ENCODE measurements around the gene CACNB1.

DNA sequence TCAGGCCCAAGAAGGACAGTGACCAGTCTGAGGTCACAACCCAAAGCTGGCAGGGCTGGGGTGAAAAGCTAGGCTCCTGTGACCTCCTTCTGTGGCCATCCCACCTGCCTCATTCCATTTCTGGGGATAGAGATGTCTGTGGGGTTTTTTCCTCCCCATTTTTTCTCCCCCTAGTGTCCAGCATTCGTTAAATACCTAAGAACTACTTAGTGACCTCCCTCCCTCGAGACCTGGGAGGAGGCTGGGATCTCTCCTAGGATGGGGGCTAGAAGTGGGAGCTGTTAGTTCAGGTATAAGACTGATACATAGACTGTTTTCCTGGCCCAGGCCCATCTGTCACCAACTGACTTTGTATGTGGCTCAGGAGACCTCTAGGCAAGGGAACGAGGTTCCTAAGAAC is 48.8 kb upstream of the CACNB1 start:
- TF ChIP-seq, protein P1, sequence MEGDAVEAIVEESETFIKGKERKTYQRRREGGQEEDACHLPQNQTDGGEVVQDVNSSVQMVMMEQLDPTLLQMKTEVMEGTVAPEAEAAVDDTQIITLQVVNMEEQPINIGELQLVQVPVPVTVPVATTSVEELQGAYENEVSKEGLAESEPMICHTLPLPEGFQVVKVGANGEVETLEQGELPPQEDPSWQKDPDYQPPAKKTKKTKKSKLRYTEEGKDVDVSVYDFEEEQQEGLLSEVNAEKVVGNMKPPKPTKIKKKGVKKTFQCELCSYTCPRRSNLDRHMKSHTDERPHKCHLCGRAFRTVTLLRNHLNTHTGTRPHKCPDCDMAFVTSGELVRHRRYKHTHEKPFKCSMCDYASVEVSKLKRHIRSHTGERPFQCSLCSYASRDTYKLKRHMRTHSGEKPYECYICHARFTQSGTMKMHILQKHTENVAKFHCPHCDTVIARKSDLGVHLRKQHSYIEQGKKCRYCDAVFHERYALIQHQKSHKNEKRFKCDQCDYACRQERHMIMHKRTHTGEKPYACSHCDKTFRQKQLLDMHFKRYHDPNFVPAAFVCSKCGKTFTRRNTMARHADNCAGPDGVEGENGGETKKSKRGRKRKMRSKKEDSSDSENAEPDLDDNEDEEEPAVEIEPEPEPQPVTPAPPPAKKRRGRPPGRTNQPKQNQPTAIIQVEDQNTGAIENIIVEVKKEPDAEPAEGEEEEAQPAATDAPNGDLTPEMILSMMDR (IDR thresholded peaks at IDR 0.05), result no peak
- TF ChIP-seq POLR2A (IDR thresholded peaks at IDR 0.05), result no peak

All from adrenal gland (tissue), 5 donors.